Tibial nerve (tissue), 4 donors: ENCODE data around the gene TBC1D4. TPM values are rescaled to one million over a fixed set of nuclear protein-coding genes. Genes with fewer than 3 reads are reported as not detected.
A peak's percentile ranks its signal among the peaks of the same experiment; 100 is the strongest.

Source experiments
- DNase-seq, 2 donors: peaks; one replicate each; pipeline ENCODE4 v3.0.0-alpha.2; 2019; ENCODE audit warnings: low spot score in 2 of 2
- H3K27ac ChIP-seq, 4 donors: fragments of 200-600 bp; sonication (generic) in 3 of 4; one replicate each; pipeline ENCODE4 v1.5.1; 2017 to 2019; ENCODE audit warnings: mild to moderate bottlenecking in 1 of 4
- H3K27me3 ChIP-seq, 2 donors: fragments of 200-600 bp; sonication (generic) in 1 of 2; one replicate each; pipeline versions ENCODE4 v1.5.1 to v1.6.0; 2017 to 2019
- H3K36me3 ChIP-seq, 3 donors: fragments of 200-600 bp; sonication (generic); one replicate each; pipeline ENCODE4 v1.5.1; 2018 to 2019
- H3K4me1 ChIP-seq, 4 donors: fragments of 200-600 bp; sonication (generic) in 3 of 4; one replicate each; pipeline ENCODE4 v1.5.1; 2017 to 2019
- H3K4me3 ChIP-seq, 4 donors: fragments of 200-600 bp; sonication (generic) in 3 of 4; one replicate each; pipeline ENCODE4 v1.5.1; 2017 to 2019; ENCODE audit warnings: mild to moderate bottlenecking in 1 of 4, moderate library complexity in 1 of 4
- H3K9me3 ChIP-seq, 4 donors: fragments of 200-600 bp; sonication (generic) in 3 of 4; one replicate each; pipeline ENCODE4 v1.5.1; 2017 to 2019
- CTCF ChIP-seq, 5 experiments: fragments of 200-600 bp in 3 of 5; fragments of 450-650 bp in 2 of 5; sonication (generic) in 3 of 5; IDR thresholded peaks; one replicate each; pipeline ENCODE4 v1.5.1; 2016 to 2019; ENCODE audit warnings: antibody characterized with exemption in 5 of 5, mild to moderate bottlenecking in 3 of 5, moderate library complexity in 2 of 5
- EP300 ChIP-seq, 2 donors: sonication (generic); formaldehyde crosslinking; IDR thresholded peaks; one replicate each; pipeline ENCODE4 v1.6.1; 2017; ENCODE audit warnings: antibody characterized with exemption in 2 of 2, mild to moderate bottlenecking in 1 of 2
- POLR2A ChIP-seq, 2 donors: fragments of 450-650 bp; IDR thresholded peaks; one replicate each; pipeline ENCODE4 v1.6.1; 2017; ENCODE audit warnings: antibody characterized with exemption in 2 of 2, mild to moderate bottlenecking in 2 of 2, moderate library complexity in 2 of 2
- WGBS, 2 donors: methylation state at CpG; one replicate each; pipeline ENCODE4 v1.1.5; 2018; 5-methylcytosine and 5-hydroxymethylcytosine counted together
- total RNA-seq, 4 donors: library from RNA; depleted of rRNA; stranded (reverse); fragments of >200 nt; gene quantifications; one replicate each; pipeline ENCODE4 v1.1.0, GENCODE V29; 2016

TBC1D4 gene
- total RNA-seq, 4 donors from 2014 or later = 17.7 to 45.4 (median 33.4) TPM

DNA sequence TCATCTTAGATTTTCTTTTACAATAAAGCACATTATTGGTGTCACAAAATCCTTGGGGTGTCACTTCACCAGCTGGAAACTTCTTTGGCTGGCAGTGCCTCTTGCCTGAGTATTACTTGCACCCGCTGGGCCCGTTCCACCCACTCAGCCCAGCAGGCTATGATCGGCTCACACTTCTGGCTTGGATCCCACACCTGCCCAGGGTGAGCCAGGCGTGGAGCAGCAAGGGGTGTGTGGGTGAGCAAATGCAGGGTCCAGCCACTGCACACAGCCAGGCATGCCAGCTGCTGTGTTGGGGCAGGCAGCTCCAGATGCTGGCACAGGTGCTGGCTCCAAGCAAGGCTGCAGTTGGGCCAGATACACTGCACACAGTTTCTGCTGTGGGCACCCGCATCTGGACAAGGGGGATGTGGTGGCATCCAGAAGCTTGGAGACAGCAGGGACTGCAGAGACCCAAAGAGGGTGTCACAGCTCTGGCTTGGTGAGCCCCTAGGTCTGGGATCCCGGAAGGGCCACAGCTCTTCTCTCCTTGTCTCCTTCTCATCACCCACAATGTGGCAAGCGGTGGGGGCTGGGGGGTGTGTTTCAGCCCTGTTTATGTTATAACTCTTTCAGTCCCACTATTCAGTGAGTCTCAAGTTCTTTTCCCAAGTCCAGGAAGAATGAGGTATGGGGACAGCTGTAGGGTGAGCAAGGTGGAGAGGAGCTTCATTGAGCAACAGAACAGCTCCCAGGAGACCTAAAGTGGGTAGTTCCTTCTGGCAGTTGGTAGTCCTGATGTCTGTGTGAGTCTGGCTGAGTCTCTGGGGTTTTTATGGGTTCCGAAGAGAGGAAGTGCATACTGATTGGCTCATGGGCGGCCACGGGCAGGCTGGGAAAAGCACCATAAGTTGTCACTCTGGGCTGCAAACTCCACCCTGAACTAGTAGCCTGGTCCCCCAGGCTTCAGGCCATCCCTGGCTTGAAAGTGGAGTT is 25.3 kb upstream of the TBC1D4 start:
- no peak overlapping the region for H3K27ac ChIP-seq
- TF ChIP-seq CTCF (IDR thresholded peaks at IDR 0.05) (no peak), POLR2A (IDR thresholded peaks at IDR 0.05) (no peak), EP300 (IDR thresholded peaks at IDR 0.05) (no peak)
- no peaks in the 10 kb centered on the region for H3K36me3 ChIP-seq
- no peak overlapping the region for H3K4me3 ChIP-seq
- H3K27me3 ChIP-seq = no peaks in the 10 kb centered on the region
- no peaks in the 10 kb centered on the region for H3K9me3 ChIP-seq
- WGBS, 2 donors = 84 to 85% methylated on average over 10 of the region's 10 CpGs
- DNase-seq = no peak
- no peaks in the 10 kb centered on the region for H3K4me1 ChIP-seq

DNA sequence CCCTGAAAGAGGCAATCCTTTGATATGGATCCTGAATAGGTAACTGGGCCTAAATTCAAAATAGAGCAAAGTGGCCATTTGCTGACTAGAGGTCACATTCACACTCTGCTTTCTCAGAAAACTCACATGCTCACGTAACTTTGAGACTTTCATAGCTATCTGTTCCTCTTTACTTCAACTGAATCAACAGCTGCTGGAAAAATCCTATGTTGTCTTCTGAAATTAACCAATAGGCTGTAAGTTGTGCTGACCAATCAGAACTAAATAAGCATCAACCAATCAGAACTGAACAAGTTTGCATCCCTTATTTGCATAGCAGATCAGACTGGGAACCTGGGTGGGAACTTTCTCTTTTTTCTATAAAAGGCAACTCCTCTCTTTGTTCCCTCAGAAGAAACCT is 24.0 kb upstream of the TBC1D4 start:
- no peak for TF ChIP-seq EP300 (IDR thresholded peaks at IDR 0.05)
- no peak for TF ChIP-seq POLR2A (IDR thresholded peaks at IDR 0.05)
- H3K27me3 ChIP-seq = no peaks in the 10 kb centered on the region
- DNase-seq = no peak
- H3K4me1 ChIP-seq = no peaks in the 10 kb centered on the region
- H3K9me3 ChIP-seq = no peaks in the 10 kb centered on the region
- no peaks in the 10 kb centered on the region for H3K36me3 ChIP-seq
- no peak overlapping the region for H3K4me3 ChIP-seq
- 82 to 87% methylated on average over 1 of the region's 1 CpG for WGBS, 2 donors
- H3K27ac ChIP-seq = no peak overlapping the region

DNA sequence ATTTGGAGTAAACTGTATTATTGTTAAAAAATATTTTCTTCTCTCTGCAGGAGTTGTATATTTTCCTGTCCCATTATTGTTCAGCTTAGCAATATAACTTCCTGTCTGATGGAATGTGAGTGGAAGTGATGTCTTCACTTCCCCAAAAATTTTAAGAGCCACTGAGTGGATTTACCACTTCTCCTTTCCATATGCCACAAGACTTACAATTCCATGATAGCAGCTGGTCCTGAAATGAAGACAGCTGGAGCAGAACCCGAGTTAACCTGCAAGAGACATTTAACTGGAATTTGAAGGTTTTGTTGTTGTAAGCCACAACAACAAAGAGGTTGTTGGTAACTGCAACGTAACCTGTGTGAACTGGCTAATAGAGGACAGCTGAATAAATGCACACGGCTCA is 23.4 kb upstream of the TBC1D4 start:
- no peaks in the 10 kb centered on the region for H3K36me3 ChIP-seq
- H3K4me1 ChIP-seq = no peaks in the 10 kb centered on the region
- H3K9me3 ChIP-seq = no peaks in the 10 kb centered on the region
- no peaks in the 10 kb centered on the region for H3K27me3 ChIP-seq
- no peak overlapping the region for H3K4me3 ChIP-seq
- H3K27ac ChIP-seq = no peak overlapping the region
- TF ChIP-seq CTCF (IDR thresholded peaks at IDR 0.05) = no peak
- no peak for TF ChIP-seq POLR2A (IDR thresholded peaks at IDR 0.05)
- TF ChIP-seq EP300 (IDR thresholded peaks at IDR 0.05) = peak in 1 of 2 donors; percentile 65
- DNase-seq = no peak
- WGBS, 2 donors = 47 to 61% methylated on average over 3 of the region's 3 CpGs

DNA sequence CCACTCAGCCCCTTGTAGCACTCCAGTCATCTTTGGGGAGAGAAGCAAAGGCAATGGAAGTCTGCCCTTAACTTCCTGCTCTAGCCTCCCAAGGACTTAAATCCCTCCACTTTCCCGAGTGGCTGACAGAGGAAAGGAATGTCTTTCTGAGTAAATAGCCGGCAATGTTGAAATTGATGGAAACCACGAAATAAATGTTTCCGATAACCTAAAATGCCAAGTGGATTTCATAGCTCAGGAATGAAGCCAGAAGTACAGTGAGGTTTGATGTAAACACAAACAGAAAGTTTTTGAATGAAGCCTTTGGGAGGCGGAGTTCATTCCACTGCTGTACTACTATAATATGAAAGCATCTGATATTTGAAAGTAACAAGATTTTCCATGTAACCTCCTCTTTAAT is 14.0 kb upstream of the TBC1D4 start:
- WGBS, 2 donors = 57 to 67% methylated on average over 5 of the region's 5 CpGs

GRCh38 chr13:75494491-75494890 is 12.5 kb upstream of the TBC1D4 start:
- no peak for TF ChIP-seq CTCF (IDR thresholded peaks at IDR 0.05)
- TF ChIP-seq EP300 (IDR thresholded peaks at IDR 0.05) = no peak
- TF ChIP-seq POLR2A (IDR thresholded peaks at IDR 0.05) = no peak
- WGBS, 2 donors = 76 to 93% methylated on average over 1 of the region's 1 CpG

More for the DNA sequence above, 14.0 kb upstream of the TBC1D4 start:
- H3K27me3 ChIP-seq = no peaks in the 10 kb centered on the region
- H3K9me3 ChIP-seq = no peaks in the 10 kb centered on the region
- no peak overlapping the region for H3K27ac ChIP-seq
- DNase-seq = no peak
- H3K4me1 ChIP-seq = no peaks in the 10 kb centered on the region
- H3K4me3 ChIP-seq = no peak overlapping the region
- no peaks in the 10 kb centered on the region for H3K36me3 ChIP-seq
- no peak for TF ChIP-seq POLR2A (IDR thresholded peaks at IDR 0.05)
- TF ChIP-seq CTCF (IDR thresholded peaks at IDR 0.05) = no peak

More at GRCh38 chr13:75494491-75494890, 12.5 kb upstream of the TBC1D4 start:
- Histone ChIP-seq H3K4me3 (no peak overlapping the region), H3K27me3 (no peaks in the 10 kb centered on the region), H3K27ac (no peak overlapping the region), H3K36me3 (no peaks in the 10 kb centered on the region), H3K9me3 (no peaks in the 10 kb centered on the region), H3K4me1 (peaks cover 0 to 1% (median 0%) of the 10 kb centered on the region in 4 donors)
- DNase-seq = no peak
